ENCODE results near the gene WASHC4. TPM values are rescaled to one million over a fixed set of nuclear protein-coding genes. Genes with fewer than 3 reads are reported as not detected.
A peak's percentile ranks its signal among the peaks of the same experiment; 100 is the strongest.
"Not testable (repeated sequence)": the region's sequence is repeated elsewhere in the genome, so short reads cannot be mapped to it uniquely, and the experiment has no call there.

WASHC4 gene
- total RNA-seq, 1 donor from 2014 or later = 57.7 TPM

DNA sequence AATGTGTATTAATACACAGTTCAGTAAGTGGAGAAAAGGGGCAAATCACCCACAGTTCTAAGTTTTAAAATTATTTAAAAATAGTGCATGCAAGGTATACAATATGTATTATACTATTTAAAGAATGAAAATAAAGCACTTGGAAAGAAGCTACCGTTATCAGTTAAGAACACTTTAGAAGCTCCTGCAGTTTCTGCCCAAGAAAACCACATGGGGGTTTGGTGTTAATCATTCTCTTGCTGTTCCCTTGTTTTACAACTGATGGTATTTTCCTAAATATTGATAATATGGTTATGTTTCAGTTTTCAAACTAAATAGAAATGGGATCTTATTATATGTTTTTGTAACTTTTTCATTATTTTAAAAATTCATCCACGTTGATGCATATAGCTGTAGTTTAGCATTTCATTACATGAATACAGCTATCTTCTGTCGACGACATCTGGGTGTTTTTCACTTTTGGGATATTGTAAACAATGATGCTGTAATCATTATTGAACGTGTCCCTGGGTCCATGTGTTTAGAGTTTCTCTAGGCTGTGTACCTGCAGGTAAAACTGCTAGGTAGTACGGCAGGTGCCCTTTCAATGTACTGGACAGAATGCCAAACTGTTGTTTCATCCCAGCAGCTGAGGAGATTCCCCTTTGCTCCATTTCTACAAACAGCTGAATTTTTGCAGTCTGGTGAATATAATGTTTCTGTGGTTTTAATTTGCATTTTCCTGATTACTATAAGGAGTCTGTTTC is 64.3 kb downstream of the WASHC4 start:
- no peak for DNase-seq (ENCODE audit: low spot score)
- TF ChIP-seq, protein P1, sequence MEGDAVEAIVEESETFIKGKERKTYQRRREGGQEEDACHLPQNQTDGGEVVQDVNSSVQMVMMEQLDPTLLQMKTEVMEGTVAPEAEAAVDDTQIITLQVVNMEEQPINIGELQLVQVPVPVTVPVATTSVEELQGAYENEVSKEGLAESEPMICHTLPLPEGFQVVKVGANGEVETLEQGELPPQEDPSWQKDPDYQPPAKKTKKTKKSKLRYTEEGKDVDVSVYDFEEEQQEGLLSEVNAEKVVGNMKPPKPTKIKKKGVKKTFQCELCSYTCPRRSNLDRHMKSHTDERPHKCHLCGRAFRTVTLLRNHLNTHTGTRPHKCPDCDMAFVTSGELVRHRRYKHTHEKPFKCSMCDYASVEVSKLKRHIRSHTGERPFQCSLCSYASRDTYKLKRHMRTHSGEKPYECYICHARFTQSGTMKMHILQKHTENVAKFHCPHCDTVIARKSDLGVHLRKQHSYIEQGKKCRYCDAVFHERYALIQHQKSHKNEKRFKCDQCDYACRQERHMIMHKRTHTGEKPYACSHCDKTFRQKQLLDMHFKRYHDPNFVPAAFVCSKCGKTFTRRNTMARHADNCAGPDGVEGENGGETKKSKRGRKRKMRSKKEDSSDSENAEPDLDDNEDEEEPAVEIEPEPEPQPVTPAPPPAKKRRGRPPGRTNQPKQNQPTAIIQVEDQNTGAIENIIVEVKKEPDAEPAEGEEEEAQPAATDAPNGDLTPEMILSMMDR (IDR thresholded peaks at IDR 0.05) = no peak
- Mint-ChIP-seq H3K27ac (ENCODE audit: unreplicated experiment) (peak overlapping the region; percentile 23), H3K4me1 (ENCODE audit: low read depth) (peaks cover 2% of the 10 kb centered on the region), H3K27me3 (ENCODE audit: low read depth) (no peaks in the 10 kb centered on the region), H3K4me3 (ENCODE audit: unreplicated experiment) (no peak overlapping the region), H3K9me3 (ENCODE audit: low read depth) (no peaks in the 10 kb centered on the region), H3K36me3 (ENCODE audit: low read depth) (peaks cover 25% of the 10 kb centered on the region)

DNA sequence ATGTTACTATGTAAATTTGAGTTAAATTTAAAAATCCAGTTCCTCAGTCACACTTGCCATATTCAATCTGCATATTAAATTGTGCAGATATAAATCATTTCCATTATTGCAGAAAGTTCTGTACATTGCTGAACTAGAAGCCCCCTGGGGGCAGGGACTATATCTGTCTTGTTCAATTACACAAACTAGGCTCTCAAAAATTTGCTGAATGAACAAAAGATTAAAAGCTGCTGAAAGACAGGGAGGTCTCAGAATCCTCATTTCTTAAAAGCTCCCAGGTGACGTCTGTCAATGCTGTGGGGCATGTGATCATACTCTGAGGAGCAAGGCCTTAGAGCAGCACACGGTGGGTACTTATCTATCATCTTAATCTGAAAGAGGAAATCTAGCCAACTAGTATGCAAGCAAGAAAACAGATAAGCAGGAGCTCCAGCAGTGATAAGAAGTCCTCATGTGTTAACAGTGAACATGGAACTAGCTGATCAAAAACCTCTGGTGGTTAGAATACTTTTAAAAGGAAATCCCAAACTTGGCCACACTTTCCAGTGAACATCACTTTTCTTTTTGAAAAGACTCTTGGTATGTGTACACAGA is 68.0 kb downstream of the WASHC4 start:
- H3K4me3 Mint-ChIP-seq (ENCODE audit: unreplicated experiment) = no peak overlapping the region
- H3K36me3 Mint-ChIP-seq (ENCODE audit: low read depth) = peaks cover 30% of the 10 kb centered on the region
- H3K9me3 Mint-ChIP-seq (ENCODE audit: low read depth) = peaks cover 11% of the 10 kb centered on the region
- H3K27me3 Mint-ChIP-seq (ENCODE audit: low read depth) = no peaks in the 10 kb centered on the region
- TF ChIP-seq, protein P1 (IDR thresholded peaks at IDR 0.05) = no peak
- no peak for DNase-seq (ENCODE audit: low spot score)
- peaks cover 2% of the 10 kb centered on the region for H3K4me1 Mint-ChIP-seq (ENCODE audit: low read depth)
- H3K27ac Mint-ChIP-seq (ENCODE audit: unreplicated experiment) = peak overlapping the region; percentile 33

DNA sequence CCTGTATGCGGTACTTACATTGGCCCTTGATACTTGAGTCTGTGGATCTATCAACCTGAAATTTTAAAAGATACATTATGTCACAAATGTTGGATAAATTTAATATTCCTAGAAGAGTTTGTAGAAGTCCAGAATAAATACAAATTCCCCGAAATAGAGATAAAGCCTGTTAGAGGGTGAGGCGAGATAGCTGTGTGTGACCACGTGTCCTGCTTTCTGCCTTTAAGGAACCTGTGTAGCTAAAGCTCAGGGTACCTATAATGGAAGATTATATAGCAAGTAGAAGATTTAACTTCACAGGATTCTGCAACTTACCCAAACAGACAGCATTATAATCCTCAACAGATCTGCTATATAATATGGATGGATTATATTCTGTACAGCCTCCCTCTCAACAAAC is 69.7 kb downstream of the WASHC4 start:
- Mint-ChIP-seq H3K27ac (ENCODE audit: unreplicated experiment) (no peak overlapping the region), H3K9me3 (ENCODE audit: low read depth) (peaks cover 24% of the 10 kb centered on the region), H3K4me1 (ENCODE audit: low read depth) (peaks cover 2% of the 10 kb centered on the region), H3K36me3 (ENCODE audit: low read depth) (peaks cover 44% of the 10 kb centered on the region), H3K4me3 (ENCODE audit: unreplicated experiment) (no peak overlapping the region), H3K27me3 (ENCODE audit: low read depth) (no peaks in the 10 kb centered on the region)
- TF ChIP-seq, protein P1 (IDR thresholded peaks at IDR 0.05) = no peak
- no peak for DNase-seq (ENCODE audit: low spot score)

- Mint-ChIP-seq H3K36me3 (ENCODE audit: low read depth) (peaks cover 62% of the 10 kb centered on the region), H3K9me3 (ENCODE audit: low read depth) (peaks cover 39% of the 10 kb centered on the region)
- H3K4me1 Mint-ChIP-seq (ENCODE audit: low read depth); H3K27ac Mint-ChIP-seq (ENCODE audit: unreplicated experiment); H3K27me3 Mint-ChIP-seq (ENCODE audit: low read depth); DNase-seq (ENCODE audit: low spot score); H3K4me3 Mint-ChIP-seq (ENCODE audit: unreplicated experiment): not testable (repeated sequence)
Measured at GRCh38 chr12:105179114-105179513, 71.6 kb downstream of the WASHC4 start.

GRCh38 chr12:105183406-105183805 is 75.9 kb downstream of the WASHC4 start:
- H3K4me3 Mint-ChIP-seq (ENCODE audit: unreplicated experiment); H3K4me1 Mint-ChIP-seq (ENCODE audit: low read depth); H3K27ac Mint-ChIP-seq (ENCODE audit: unreplicated experiment); DNase-seq (ENCODE audit: low spot score); H3K27me3 Mint-ChIP-seq (ENCODE audit: low read depth): not testable (repeated sequence)
- Mint-ChIP-seq H3K36me3 (ENCODE audit: low read depth) (peaks cover 70% of the 10 kb centered on the region), H3K9me3 (ENCODE audit: low read depth) (peaks cover 42% of the 10 kb centered on the region)

- H3K4me3 Mint-ChIP-seq (ENCODE audit: unreplicated experiment); DNase-seq (ENCODE audit: low spot score); H3K27me3 Mint-ChIP-seq (ENCODE audit: low read depth); H3K27ac Mint-ChIP-seq (ENCODE audit: unreplicated experiment); H3K4me1 Mint-ChIP-seq (ENCODE audit: low read depth): not testable (repeated sequence)
- Mint-ChIP-seq H3K9me3 (ENCODE audit: low read depth) (peaks cover 42% of the 10 kb centered on the region), H3K36me3 (ENCODE audit: low read depth) (peaks cover 73% of the 10 kb centered on the region)
Measured at GRCh38 chr12:105183976-105184375, 76.4 kb downstream of the WASHC4 start.
